Measurements from ENCODE around the gene VEZT. TPM values are rescaled to one million over a fixed set of nuclear protein-coding genes. Genes with fewer than 3 reads are reported as not detected.
"Not testable (repeated sequence)": the region's sequence is repeated elsewhere in the genome, so short reads cannot be mapped to it uniquely, and the experiment has no call there.

Gene VEZT
- total RNA-seq, 2 donors from 2014 or later: 50.9 to 54.4 TPM

DNA sequence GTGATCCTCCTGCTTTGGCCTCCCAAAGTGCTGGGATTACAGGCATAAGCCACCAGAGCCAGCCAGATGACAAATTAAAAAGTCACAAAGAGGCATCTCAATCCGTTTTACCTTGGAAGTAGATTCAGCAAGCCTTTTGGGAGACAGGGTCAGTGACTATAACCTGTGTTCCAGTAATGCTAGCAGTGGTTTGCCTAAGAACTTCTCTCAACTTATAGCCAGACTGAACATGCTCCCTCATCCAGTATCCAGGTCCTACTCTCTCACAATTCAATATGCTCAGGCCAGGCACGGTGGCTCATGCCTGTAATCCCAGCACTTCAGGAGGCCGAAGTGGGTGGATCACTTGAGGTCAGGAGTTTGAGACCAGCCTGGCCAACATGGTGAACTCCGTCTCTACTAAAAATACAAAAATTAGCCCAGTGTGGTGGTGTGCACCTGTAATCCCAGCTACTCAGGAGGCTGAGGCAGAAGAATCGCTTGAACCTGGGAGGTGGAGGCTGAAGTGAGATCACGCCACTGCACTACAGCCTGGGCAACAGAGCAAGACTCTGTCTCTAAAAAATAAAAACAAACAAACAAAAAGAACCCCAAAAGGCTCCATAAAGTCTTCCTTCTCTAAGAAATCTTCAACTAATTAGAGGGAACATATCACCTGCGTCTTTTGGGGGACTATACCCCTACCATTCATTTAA lies 20.6 kb upstream of the VEZT start:
- ATAC-seq; intact Hi-C loops (cut with DNase I, micrococcal nuclease); DNase-seq: not testable (repeated sequence)

DNA sequence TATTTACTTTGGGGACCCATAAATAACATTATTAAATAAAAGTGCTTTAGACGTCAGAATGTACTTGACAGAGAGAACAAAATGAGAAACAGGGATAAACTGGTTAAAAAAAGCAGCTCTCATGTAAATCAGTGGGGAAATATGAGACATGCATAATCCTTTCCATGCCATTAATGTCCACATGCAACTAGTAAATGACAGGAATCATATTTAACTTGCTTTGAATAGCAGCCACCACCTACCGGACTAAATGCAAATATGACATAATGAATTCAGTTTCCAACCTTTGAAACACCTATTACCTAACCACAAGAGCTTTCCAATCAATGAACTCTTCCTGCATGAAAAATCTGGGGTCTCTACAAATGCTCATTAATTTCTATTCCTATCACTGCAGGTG lies 20.0 kb upstream of the VEZT start:
- ATAC-seq: no peak
- intact Hi-C loops (cut with DNase I, micrococcal nuclease): no loop called here
- DNase-seq: no peak

DNA sequence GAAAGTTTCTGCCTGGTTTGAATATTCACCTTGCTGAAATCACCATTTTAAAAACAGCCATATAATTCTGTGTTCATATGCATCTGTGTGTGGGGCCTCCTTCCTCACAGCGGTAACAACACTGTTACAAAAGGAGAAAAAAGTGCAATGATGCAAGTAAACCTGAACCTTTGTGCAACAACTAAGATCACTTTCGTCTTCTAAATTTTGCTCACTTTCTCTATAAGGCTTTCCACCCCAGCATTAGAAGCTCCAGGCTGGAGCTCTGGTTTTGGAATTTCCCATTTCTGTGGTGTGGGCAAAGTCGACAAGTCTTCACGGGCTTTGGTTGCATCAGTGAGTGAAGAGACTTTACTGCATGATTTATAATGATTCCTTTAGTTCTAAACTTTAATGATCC lies 18.7 kb upstream of the VEZT start:
- ATAC-seq (no peak), DNase-seq (no peak)
- intact Hi-C loops (cut with DNase I, micrococcal nuclease): no loop called here

DNA sequence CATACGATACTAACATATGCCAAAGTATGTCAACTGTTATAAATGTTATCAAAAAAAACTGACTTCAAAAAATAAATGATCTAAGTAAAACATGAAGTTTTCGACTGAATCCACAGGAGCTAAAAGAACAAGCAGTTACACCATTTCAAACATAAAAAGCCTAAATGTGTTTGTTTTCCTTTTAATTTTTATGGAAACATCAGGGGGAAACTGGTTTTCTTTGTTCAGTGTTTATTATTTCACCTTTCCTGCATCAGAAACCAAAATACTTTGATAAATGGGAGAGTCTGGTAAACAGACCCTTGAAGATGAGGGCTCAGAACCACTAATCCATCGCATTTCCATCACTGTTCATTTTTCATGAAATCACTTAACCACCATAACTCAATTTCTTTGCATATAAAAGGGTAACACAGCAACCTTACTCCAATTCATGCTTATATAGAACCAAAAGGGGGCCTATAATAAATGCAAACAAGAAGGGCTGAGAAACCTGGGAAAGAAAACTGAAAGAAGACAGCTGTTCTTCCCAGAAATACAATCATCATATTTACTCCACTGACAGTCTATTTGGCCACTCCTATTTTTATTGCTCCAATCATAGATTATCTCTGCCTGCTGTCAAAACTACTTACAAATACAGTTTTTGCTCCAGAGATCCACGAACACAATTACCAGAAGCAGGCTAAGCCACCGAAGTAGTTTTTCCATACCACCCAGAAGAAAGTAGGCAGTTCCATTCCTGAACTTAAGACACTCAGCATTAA lies 17.3 kb upstream of the VEZT start:
- intact Hi-C loops (cut with DNase I, micrococcal nuclease): no loop called here
- peak; percentile 72 for ATAC-seq
- DNase-seq: no peak

DNA sequence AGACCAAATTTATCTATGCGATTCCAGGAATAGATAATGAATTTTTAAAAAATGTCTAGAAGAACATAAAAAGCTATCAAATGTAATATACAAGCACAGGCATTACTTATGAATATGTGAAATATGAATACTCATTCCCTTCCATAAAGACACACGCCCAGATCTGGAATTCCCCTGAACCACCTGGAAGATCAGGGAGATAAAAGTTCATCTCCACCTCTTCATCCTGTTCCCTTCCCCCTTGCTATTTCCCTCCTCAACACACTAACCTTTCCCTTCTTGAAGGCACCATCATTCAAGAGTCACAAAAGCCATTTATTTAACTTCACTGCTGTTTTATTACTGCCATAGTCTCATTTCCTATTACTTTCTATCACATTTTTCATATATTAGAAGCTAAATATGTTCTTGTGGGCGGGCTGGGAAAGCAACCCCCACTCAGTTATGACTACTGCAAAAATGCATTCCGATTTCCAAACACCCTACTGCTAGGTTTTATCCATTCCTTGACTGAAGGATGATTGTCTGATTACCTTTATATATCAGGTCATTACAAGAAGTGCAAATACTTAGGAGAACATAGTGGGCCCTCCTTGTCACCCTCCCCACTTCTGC lies 16.4 kb upstream of the VEZT start:
- ATAC-seq (peak; percentile 83), DNase-seq (peak in 1 of 2 donors; percentile 16)
- intact Hi-C loops (cut with DNase I, micrococcal nuclease): no loop called here

DNA sequence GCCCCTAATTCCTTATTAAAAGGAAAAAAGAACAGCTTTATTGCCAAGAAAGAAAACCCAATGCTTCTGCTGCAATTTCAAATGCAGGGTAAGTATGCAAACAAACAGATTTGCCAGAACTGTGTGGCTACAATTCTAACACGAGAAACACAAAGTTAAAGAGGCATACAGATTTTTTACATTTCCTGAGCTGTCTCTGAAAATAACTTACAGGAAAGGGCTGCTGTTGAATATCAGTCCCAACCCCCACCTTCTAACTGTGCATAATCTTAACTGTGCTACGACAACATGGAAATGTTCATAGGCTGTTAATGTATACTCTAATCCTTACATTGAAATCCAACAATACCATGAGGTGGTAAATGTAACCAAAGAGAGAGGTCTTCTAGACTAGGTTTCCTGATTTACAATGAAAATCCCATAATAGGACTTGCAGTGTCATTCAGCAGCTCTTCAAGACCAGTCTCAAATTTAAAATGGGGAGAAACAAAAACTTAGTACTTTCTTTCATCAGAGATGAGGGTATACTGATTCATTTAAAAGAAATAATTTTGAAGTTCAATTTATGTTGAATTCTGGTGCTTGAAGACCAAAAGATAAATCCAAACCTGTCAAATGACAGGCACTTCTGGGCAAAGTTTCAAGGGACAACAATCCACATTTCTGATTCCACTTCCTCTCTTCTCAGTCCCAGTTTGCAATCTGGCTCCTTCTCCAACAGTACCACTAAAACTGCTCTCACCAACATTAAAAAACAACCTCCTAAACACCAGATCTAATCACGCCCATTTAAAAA lies 14.7 kb upstream of the VEZT start:
- intact Hi-C loops (cut with DNase I, micrococcal nuclease): no loop called here
- no peak for ATAC-seq
- DNase-seq: no peak

DNA sequence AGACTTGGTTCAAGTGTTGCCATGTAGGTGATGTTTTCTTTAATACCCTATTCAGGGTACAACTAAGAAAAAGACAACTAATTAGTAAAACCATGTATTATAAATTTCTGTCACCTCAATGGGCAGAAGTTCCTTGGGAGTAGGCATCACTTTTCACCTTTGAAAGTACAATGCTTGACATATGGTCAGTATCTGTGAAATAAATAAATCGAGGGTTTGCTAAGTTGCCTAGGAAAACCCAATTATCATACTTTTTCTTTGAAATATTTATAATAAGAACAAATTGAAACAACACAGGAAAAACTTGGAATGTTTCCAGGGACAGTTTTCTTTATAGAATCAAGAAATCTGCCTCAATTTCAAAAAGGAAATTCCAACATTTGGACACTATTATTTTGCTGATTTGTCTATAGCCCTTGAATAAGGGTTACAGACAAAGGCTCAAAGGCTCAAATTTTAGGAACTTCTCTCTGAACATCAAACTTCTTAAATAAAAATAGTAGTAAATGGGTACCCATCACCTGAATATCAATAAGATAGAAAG lies 14.0 kb upstream of the VEZT start:
- intact Hi-C loops (cut with DNase I, micrococcal nuclease): no loop called here

DNA sequence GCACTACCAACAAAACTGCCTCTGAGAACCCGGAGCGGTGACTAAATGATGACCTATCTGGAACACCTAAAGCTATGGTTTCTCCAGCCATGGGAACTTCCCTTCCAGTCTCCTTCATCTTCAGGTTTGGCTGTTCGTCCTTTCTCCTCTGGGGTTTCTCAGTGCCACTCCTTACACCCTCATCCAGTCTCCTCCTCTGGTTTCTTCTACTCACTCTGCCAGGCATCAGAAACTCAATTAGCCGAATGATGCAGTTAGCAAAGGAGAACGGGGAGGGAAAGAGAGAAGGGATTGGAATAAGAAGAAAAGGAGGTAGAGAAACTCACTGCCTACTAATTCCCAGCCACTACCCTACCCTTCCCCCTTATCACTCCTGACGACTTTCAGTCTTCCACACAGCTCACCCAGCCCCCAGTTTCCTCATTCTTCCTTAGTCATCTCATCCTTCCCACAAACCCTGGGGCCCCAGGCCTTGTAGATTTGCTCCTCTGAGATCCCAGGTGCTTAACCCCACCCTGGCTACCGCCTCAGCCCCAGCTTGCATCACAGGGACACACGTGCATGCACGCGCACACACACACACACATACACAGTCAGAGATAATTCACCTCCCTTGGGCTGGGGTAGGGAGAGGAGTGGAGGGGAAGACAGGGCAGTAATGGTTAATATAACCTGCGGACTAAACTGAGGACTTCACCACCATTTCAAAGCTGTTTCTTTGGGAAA lies 13.3 kb upstream of the VEZT start:
- peak; percentile 33 to 72 for DNase-seq
- intact Hi-C loops (cut with DNase I, micrococcal nuclease): no loop called here
- ATAC-seq: peak; percentile 58

More for the DNA sequence above, 14.0 kb upstream of the VEZT start:
- no peak for ATAC-seq
- DNase-seq: no peak

DNA sequence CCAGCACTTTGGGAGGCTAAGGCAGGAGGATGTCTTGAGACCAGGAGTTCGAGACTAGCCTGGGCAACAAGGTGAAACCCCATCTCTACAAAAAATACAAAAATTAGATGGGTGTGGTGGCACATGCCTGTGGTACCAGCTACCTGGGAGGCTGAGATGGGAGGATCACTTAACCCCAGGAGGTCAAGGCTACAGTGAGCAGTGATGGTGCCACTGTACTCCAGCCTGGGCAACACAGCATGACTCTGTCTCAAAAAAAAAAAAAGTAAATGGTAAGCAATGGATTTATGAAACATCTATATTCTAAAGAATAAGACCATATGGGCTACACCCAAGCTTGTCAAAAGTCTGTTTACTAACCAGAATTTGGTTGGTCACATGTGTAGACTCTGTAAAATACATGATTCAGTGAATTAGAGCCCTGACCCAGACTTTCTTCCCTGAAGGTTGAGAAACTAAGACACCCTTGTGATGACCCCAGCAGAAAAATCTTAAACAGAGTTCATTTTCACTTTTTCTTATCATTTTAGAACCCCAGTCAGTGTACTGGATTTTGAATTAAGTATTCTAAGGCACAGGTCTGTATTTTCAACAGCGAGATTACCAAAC lies 12.5 kb upstream of the VEZT start:
- intact Hi-C loops (cut with DNase I, micrococcal nuclease): no loop called here
- no peak for DNase-seq
- ATAC-seq: no peak

DNA sequence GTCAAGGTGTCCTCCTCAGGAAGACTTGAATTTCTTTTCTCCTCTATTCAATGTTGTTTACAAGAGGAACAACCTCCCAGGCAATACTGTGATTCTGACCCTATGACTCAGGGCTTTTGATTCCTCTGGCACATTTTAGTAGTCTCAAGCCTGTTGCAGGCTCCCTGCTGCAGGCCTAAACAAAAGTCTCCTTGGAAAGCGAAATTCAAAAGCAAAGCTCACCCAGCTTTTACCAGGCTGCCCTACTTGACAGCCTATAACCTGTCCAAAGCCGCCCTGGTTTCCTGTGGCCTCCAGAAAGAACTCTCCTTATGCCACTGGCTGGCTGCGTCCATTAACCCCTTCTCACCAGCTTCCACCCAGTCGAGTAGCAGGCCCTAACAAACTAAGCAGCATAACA lies 11.9 kb upstream of the VEZT start:
- DNase-seq (no peak), ATAC-seq (no peak)
- intact Hi-C loops (cut with DNase I, micrococcal nuclease): no loop called here

DNA sequence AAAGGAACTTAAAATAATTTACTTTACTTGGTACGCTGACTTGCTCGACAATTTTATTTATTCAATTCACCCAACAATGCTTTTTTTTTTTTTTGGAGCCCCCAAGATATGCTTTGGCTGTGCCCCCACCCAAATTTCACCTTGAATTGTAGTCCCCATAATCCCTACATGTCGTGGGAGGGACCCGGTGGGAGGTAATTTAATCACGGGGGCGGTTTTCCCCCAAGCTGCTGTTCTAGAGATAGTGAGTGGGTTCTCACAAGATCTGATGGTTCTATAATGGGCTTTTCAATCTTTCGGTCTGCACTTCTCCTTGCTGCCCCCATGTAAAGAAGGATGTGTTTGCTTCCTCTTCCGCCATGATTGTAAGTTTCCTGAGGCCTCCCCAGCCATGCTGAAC lies 10.7 kb upstream of the VEZT start:
- no peak for DNase-seq
- ATAC-seq: no peak
- intact Hi-C loops (cut with DNase I, micrococcal nuclease): no loop called here

DNA sequence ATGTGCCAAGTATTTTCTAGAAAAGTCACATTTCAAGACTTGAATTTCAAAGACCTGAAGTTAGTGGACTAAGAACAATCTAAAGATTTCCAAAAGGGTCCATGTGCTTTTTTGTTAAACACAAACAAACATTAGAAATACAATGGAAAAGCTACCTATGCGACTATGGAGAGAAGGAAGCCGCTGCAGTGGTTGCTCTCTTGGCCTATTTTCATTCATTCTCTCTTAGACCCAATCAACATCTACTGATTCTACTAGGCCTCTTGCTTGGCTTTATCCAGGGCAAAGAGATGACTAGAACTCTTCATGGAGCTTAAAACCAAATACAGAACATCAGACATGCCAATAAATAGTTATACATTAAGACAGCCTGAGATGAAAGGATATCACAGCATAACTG lies 10.2 kb upstream of the VEZT start:
- no peak for DNase-seq
- ATAC-seq: no peak
- intact Hi-C loops (cut with DNase I, micrococcal nuclease): no loop called here

DNA sequence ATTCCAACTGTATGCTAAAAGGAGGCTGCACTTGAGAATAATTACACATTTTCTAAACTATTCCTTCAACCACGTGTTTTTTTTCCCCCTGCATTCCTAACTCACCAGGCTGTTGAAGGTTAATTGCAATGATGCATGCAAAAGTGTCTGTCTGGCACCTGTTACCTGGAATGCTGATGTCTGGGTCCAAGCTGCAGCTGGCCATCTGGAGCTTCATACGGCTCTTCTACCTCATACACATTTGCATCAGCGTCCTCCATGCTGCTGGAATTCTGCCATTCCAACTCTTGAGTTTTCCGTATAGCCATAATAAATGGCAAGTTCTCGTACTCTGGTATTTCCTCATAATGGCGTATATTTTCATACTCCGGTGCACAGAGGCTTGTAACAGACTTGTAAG lies 8.9 kb upstream of the VEZT start:
- intact Hi-C loops (cut with DNase I, micrococcal nuclease): no loop called here
- ATAC-seq: no peak
- no peak for DNase-seq

DNA sequence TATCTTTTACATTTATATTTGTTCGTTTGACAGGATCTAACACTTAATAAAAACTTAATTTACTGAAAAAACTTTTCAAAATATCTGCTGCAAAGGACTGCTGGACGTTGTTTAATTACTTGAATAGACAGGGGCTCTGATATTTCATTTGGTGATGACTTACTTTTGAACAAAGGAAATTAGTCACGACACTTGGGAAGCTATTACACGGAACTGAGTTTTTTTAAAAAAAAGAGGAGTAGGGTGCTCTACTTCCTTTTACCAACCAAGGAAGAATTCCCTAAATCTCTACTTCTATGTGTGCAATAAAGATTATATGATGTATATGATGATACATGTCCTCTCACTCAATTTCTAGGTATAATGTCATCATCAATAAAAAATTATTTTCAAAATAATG lies 5.0 kb upstream of the VEZT start:
- intact Hi-C loops (cut with DNase I, micrococcal nuclease): loop anchor here in 1 of 2 donors (10.0 kb wide), 1 partner anchor 322 kb away; no protein-coding TSS in a partner anchor
- DNase-seq (no peak), ATAC-seq (no peak)

DNA sequence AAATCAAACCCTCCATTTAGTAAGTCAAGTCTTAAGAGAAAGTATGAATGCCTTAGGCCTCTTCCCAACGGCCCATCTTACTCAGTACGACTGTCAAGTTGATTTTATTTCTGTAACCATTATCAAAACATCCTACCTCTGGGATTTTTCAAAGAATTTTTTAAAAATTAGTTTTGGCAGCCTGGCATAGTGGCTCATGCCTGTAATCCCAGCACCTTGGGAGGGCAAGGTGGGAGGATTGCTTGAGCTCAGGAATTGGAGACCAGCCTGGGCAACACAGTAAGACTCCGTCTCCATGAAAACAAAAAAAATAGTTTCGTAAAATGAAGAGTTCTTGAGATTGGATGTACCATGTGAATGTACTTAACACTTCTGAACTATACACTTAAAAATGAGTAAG lies 4.5 kb upstream of the VEZT start:
- DNase-seq: no peak
- intact Hi-C loops (cut with DNase I, micrococcal nuclease): loop anchor here in 1 of 2 donors (10.0 kb wide), 1 partner anchor 322 kb away; no protein-coding TSS in a partner anchor
- ATAC-seq: no peak

DNA sequence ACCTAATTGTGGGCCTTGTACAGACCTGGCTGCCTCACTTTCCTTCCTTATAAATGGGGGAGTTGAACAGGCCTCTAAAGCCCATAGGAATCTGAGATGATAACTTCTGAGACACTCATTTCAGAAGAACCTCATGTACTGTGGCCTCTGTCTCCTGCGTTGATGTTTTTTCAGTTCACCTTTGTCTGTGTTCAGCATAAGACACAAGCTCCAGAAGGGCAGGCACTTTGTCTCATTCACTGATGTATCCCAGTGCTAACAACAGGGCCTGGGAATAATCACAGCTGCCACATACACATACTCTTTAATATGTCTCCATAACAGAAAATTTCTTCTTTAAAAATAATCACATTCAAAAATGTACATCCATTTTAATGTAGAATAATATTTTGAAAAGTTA lies 3.7 kb upstream of the VEZT start:
- intact Hi-C loops (cut with DNase I, micrococcal nuclease): loop anchor here in 1 of 2 donors (10.0 kb wide), 1 partner anchor 321 kb away; no protein-coding TSS in a partner anchor
- DNase-seq (no peak), ATAC-seq (no peak)

DNA sequence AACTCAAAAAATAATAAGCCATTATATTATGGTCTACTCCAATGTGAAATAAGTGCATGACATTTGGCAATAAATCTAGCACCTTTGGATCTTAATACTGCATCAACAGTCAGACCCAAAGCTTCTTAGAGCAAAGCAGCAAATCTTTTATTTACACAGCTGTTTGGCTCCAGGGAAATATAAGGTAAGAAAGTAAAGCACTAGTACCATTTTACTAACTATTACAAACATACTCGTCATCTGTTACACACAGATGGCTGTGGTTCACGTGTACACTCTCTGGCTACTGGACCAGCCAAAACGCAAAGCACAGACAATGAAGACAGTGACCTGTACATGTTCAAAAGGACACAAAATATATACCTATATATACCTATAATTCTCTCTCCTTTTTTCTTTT lies 3.1 kb upstream of the VEZT start:
- DNase-seq: no peak
- intact Hi-C loops (cut with DNase I, micrococcal nuclease): loop anchor here in 1 of 2 donors (10.0 kb wide), 1 partner anchor 320 kb away; no protein-coding TSS in a partner anchor
- no peak for ATAC-seq

DNA sequence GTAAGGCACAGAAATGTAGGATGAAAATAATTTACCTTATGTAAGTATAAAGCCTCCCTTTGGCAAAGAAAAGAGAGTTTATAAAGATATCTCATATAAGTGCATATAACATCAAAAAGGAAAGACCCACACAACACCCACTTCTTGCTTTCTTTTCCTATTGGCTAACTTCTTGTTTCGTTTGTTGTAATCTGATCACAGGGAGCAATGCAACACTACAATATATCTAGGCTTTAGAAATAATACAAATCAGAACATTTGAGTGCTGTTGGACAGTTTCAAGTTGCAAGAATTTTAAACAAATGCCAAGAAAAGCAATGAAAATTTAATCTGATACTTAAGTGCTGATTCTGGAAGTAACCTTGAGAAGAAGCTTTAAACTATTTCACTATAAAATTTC lies 1.7 kb upstream of the VEZT start:
- DNase-seq (no peak), ATAC-seq (no peak)
- intact Hi-C loops (cut with DNase I, micrococcal nuclease): loop anchor here in 1 of 2 donors (5.0 to 10.0 kb wide), 3 partner anchors 99 to 319 kb away; partner anchors contain the start of gene METAP2

Data from left colon (tissue), 2 donors.